HepG2 (cell line): Measurements from ENCODE around the gene STYX.

Experiments
- ATF6 ChIP-seq: sonication (generic); formaldehyde crosslinking; conservative IDR thresholded peaks from 2 replicates; pipeline ENCODE4 v1.4.0; 2020; ENCODE audit warnings: missing genetic modification reagents
- CBX1 ChIP-seq: IDR thresholded peaks from one replicate; pipeline ENCODE4 v1.6.1; 2016; ENCODE audit warnings: antibody characterized with exemption, low read depth
- CEBPZ ChIP-seq: IDR thresholded peaks from 2 replicates; pipeline ENCODE4 v1.6.1; 2012; ENCODE audit warnings: low read length, improper control_type of control experiment
- ELF3 ChIP-seq: IDR thresholded peaks from 2 replicates; pipeline ENCODE4 v1.6.1; 2016; ENCODE audit warnings: missing genetic modification reagents, missing compliant biosample characterization
- IRF9 ChIP-seq: sonication (generic); formaldehyde crosslinking; IDR thresholded peaks from 2 replicates; pipeline ENCODE4 v1.8.0; 2022; ENCODE audit warnings: missing genetic modification reagents, mild to moderate bottlenecking, borderline replicate concordance

- TF ChIP-seq CBX1 = no peak
- no peak for TF ChIP-seq IRF9 (CRISPR knock-in tag)
- no peak for TF ChIP-seq ELF3 (CRISPR knock-in tag)
- no peak for TF ChIP-seq CEBPZ
- TF ChIP-seq ATF6 = no peak
These were observed 68.9 kb downstream of the STYX start for GRCh38 chr14:52798826-52799225.
